ENCODE measurements around the gene MAD1L1. TPM values are rescaled to one million over a fixed set of nuclear protein-coding genes. Genes with fewer than 3 reads are reported as not detected.

The MAD1L1 gene
- total RNA-seq, 3 donors from 2014 or later = 25.3 to 31.2 (median 26.2) TPM

DNA sequence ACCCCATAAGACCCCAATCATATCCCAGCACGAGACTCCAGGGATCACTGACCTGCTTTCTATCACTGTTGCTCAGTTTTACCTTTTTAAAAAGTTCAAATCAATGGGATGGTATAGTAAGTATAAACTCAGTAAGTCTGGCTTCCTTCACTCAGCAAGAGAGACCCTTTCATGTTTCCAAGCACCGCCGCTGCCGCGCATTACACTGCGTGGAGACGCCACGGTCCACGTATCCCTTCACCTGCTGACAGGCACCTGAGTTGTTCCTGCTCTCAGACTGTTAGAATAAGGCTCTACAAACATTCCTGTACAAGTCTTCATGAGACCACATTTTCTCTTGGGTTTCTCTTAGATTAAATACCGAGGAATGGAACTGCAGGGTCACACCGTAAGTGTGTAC, 28.3 kb downstream of the MAD1L1 start:
- no peak for DNase-seq
- TF ChIP-seq, protein P1, sequence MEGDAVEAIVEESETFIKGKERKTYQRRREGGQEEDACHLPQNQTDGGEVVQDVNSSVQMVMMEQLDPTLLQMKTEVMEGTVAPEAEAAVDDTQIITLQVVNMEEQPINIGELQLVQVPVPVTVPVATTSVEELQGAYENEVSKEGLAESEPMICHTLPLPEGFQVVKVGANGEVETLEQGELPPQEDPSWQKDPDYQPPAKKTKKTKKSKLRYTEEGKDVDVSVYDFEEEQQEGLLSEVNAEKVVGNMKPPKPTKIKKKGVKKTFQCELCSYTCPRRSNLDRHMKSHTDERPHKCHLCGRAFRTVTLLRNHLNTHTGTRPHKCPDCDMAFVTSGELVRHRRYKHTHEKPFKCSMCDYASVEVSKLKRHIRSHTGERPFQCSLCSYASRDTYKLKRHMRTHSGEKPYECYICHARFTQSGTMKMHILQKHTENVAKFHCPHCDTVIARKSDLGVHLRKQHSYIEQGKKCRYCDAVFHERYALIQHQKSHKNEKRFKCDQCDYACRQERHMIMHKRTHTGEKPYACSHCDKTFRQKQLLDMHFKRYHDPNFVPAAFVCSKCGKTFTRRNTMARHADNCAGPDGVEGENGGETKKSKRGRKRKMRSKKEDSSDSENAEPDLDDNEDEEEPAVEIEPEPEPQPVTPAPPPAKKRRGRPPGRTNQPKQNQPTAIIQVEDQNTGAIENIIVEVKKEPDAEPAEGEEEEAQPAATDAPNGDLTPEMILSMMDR (IDR thresholded peaks at IDR 0.05) = no peak
- Histone ChIP-seq H3K9me3 (no peaks in the 10 kb centered on the region), H3K4me1 (ENCODE audit: low read depth) (no peaks in the 10 kb centered on the region), H3K4me3 (no peak overlapping the region), H3K36me3 (ENCODE audit: low read depth) (no peaks in the 10 kb centered on the region)
- intact Hi-C loops (cut with DNase I, micrococcal nuclease) = loop anchor here in 1 of 2 donors (10.0 kb wide), 1 partner anchor 100 kb away; no protein-coding TSS in a partner anchor
- ATAC-seq = no peak

DNA sequence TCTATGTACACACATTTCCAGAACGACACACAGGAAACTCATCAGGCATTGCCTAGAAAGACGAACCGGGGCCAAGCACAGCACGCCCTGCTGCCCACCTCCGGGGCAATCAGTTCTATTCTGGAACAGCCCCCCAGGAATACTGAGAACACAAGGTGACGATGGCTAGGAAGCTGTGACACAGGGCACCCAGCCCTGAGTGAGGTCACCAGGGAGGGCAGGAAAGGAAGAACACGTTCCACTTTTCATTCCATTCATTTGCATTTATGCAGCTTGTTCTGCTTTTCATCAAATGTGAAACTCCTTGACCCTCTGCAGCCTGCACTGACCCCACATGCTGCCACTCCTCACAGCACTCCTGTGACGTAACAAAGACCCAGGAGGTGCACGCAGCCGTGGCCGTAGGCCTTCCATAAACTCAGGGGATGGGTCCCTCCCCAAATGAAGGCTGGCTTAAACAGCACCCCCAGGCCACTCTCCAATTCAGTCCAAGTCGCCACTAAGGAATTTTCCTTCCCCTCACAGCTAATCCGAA, 28.9 kb downstream of the MAD1L1 start:
- Histone ChIP-seq H3K9me3 (no peaks in the 10 kb centered on the region), H3K36me3 (ENCODE audit: low read depth) (no peaks in the 10 kb centered on the region), H3K4me3 (no peak overlapping the region), H3K4me1 (ENCODE audit: low read depth) (no peaks in the 10 kb centered on the region)
- no peak for ATAC-seq
- intact Hi-C loops (cut with DNase I, micrococcal nuclease) = loop anchor here in 1 of 2 donors (10.0 kb wide), 1 partner anchor 99 kb away; no protein-coding TSS in a partner anchor
- TF ChIP-seq, protein P1 (IDR thresholded peaks at IDR 0.05) = no peak
- peak in 2 of 3 donors; percentile 2 to 25 for DNase-seq

GRCh38 chr7:2202901-2203765, 29.6 kb downstream of the MAD1L1 start:
- H3K36me3 ChIP-seq (ENCODE audit: low read depth) = no peaks in the 10 kb centered on the region
- ATAC-seq (no peak), DNase-seq (peak in 1 of 3 donors; percentile 31)
- H3K9me3 ChIP-seq = no peaks in the 10 kb centered on the region
- H3K4me1 ChIP-seq (ENCODE audit: low read depth) = no peaks in the 10 kb centered on the region
- TF ChIP-seq, protein P1 (IDR thresholded peaks at IDR 0.05) = no peak
- H3K4me3 ChIP-seq = no peak overlapping the region
- intact Hi-C loops (cut with DNase I, micrococcal nuclease) = loop anchor here in 1 of 2 donors (10.0 kb wide), 1 partner anchor 98 kb away; no protein-coding TSS in a partner anchor

DNA sequence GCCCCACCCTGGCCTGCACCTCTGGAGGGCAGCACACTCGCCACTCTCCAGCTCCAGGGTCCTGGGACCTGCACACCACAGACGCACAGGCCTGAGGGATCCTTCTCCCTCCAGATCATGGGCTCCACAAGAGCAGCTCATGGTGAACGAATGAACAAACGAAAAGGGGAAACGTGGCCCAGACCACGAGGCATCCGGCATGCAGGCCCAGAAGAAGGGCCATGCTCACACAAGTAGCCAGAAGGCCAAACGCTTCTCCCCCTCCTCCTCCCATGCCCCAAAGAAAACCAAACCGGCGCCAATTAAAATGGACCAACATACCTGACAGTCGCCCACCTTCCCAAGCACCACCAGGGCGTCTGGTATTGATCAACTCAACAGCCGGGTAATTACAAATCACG, 30.4 kb downstream of the MAD1L1 start:
- no peaks in the 10 kb centered on the region for H3K36me3 ChIP-seq (ENCODE audit: low read depth)
- no peak for ATAC-seq
- intact Hi-C loops (cut with DNase I, micrococcal nuclease) = loop anchor here in 1 of 2 donors (10.0 kb wide), 1 partner anchor 98 kb away; no protein-coding TSS in a partner anchor
- H3K4me3 ChIP-seq = no peak overlapping the region
- TF ChIP-seq, protein P1 (IDR thresholded peaks at IDR 0.05) = no peak
- no peaks in the 10 kb centered on the region for H3K9me3 ChIP-seq
- H3K4me1 ChIP-seq (ENCODE audit: low read depth) = no peaks in the 10 kb centered on the region
- no peak for DNase-seq

DNA sequence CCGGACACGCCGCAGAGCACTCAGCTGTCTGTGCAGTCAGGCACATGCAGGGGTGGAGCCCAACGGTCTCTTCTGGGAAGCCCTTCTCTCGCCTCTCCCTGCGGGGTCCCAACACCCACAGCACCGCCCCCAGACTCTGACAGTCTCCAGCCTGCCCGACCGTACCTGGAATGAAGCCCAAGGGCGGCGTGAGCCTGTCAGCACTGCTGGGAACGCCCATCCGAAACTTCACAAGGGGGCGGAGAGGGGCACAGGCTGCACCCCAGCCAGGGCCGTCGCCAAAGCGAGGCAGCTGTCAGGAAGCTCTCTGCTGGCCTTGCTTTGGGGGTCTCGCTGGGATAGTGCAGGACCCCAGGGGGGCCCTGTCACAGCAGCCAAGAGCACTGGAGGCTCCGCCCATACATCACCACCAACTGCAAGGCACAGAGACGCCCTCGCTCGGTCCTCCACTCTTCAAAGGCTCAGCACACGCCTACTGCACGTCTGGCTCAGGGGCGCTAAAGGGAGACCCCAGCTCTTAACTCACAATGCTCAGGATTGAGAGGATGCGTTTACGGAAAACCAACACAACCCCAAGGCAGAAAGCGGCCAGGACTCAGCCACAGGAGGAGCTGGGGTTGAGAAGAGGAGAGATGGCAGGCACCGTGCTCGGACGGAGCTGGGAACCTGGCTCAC, 30.9 kb downstream of the MAD1L1 start:
- Histone ChIP-seq H3K9me3 (no peaks in the 10 kb centered on the region), H3K36me3 (ENCODE audit: low read depth) (no peaks in the 10 kb centered on the region), H3K4me3 (no peak overlapping the region), H3K4me1 (ENCODE audit: low read depth) (no peaks in the 10 kb centered on the region)
- DNase-seq (no peak), ATAC-seq (no peak)
- intact Hi-C loops (cut with DNase I, micrococcal nuclease) = loop anchor here in 1 of 2 donors (10.0 kb wide), 1 partner anchor 97 kb away; no protein-coding TSS in a partner anchor
- TF ChIP-seq, protein P1 (IDR thresholded peaks at IDR 0.05) = no peak
